Endothelial cell of umbilical vein (primary cell): Measurements from ENCODE around the gene ABHD11. TPM values are rescaled to one million over a fixed set of nuclear protein-coding genes. Genes with fewer than 3 reads are reported as not detected.

Experiments used
- BruUV-seq: library from RNA; stranded (reverse); fragments of 400-500 nt; replicated peaks from 2 replicates; lab custom pipeline; 2021; lab: Mats Ljungman, UMichigan
- CTCF ChIA-PET: fragments of 300-600, 350-600 bp; sonication (Branson Sonifier 250); formaldehyde crosslinking; loops from one replicate; lab custom pipeline; 2021; ENCODE audit warnings: antibody characterized with exemption, inconsistent platforms; lab: Charles Lee
- POLR2A ChIA-PET: fragments of 300-600, 350-600 bp; sonication (Branson Sonifier 250); formaldehyde crosslinking; loops from one replicate; lab custom pipeline; 2021; ENCODE audit warnings: antibody characterized with exemption, inconsistent platforms; lab: Charles Lee
- DNase-seq: peaks from one replicate; pipeline ENCODE4 v3.0.0-alpha.2; 2011; ENCODE audit warnings: low read depth, low spot score
- FAIRE-seq: peaks from 2 replicates; lab custom pipeline; 2011; peaks lifted over from hg19 to GRCh38; lab: Jason Lieb, UNC
- H2AFZ ChIP-seq: 2 replicates; pipeline ENCODE4 v1.6.0; 2012; ENCODE audit warnings: low read depth, low read length, control low read depth, inconsistent platforms
- H3K27ac ChIP-seq: 2 replicates; pipeline ENCODE4 v1.5.1; 2011; ENCODE audit warnings: low read depth, mild to moderate bottlenecking, control low read depth, low read length, moderate library complexity; ENCODE audit not compliant: insufficient read depth
- H3K27me3 ChIP-seq, 2 experiments: 2 replicates each; pipeline versions ENCODE4 v1.6.0 to v1.6.1; 2011; ENCODE audit warnings: low read length in 2 of 2, mixed read lengths in 1 of 2; ENCODE audit not compliant: control insufficient read depth in 2 of 2, insufficient read depth in 2 of 2
- H3K36me3 ChIP-seq, 2 experiments: 2 replicates in 1 of 2; 3 replicates in 1 of 2; pipeline ENCODE4 v1.5.1; 2011; ENCODE audit warnings: low read length in 2 of 2, mild to moderate bottlenecking in 1 of 2, moderate library complexity in 1 of 2; ENCODE audit not compliant: control insufficient read depth in 2 of 2, insufficient read depth in 2 of 2; ENCODE audit errors: extremely low read depth in 1 of 2
- H3K4me1 ChIP-seq: 3 replicates; pipeline ENCODE4 v1.5.1; 2011; ENCODE audit warnings: mild to moderate bottlenecking, low read length; ENCODE audit not compliant: control insufficient read depth, insufficient read depth; ENCODE audit errors: extremely low read depth
- H3K4me2 ChIP-seq: 2 replicates; pipeline ENCODE4 v1.6.1; 2011; ENCODE audit warnings: low read length, control low read depth, mixed read lengths; ENCODE audit not compliant: insufficient read depth
- H3K4me3 ChIP-seq, 3 experiments: fragments of 200-600 bp in 1 of 3; sonication (generic), shearing (Covaris generic) in 1 of 3; replicated peaks in 1 of 3; 2 replicates each; pipeline ENCODE4 v1.5.1; 2011 to 2016; ENCODE audit warnings: control low read depth in 3 of 3, low read length in 3 of 3, mild to moderate bottlenecking in 2 of 3, inconsistent platforms in 1 of 3, low read depth in 1 of 3, moderate library complexity in 1 of 3; ENCODE audit not compliant: insufficient read depth in 1 of 3
- H3K79me2 ChIP-seq: 2 replicates; pipeline ENCODE4 v1.6.0; 2012; ENCODE audit warnings: low read length, inconsistent platforms; ENCODE audit not compliant: control insufficient read depth, insufficient read depth
- H3K9ac ChIP-seq: replicated peaks from 2 replicates; pipeline ENCODE3; 2011; ENCODE audit warnings: low read length, control low read depth; ENCODE audit not compliant: insufficient read depth; ENCODE audit errors: extremely low read depth
- H3K9me1 ChIP-seq: replicated peaks from 3 replicates; pipeline ENCODE4 v1.6.0; 2011; ENCODE audit warnings: mild to moderate bottlenecking, low read length; ENCODE audit not compliant: control insufficient read depth, insufficient read depth; ENCODE audit errors: extremely low read depth
- H3K9me3 ChIP-seq: replicated peaks from 2 replicates; pipeline ENCODE4 v1.5.1; 2012; ENCODE audit warnings: low read length, inconsistent platforms; ENCODE audit not compliant: control insufficient read depth, insufficient read depth
- H4K20me1 ChIP-seq: replicated peaks from 2 replicates; pipeline ENCODE3; 2011; ENCODE audit warnings: mild to moderate bottlenecking, low read length; ENCODE audit not compliant: control insufficient read depth, insufficient read depth; ENCODE audit errors: extremely low read depth
- EZH2 ChIP-seq: IDR thresholded peaks from 2 replicates; pipeline ENCODE4 v1.6.1; 2012; ENCODE audit warnings: borderline replicate concordance, low read depth, mild to moderate bottlenecking, moderate library complexity, low read length, inconsistent platforms; ENCODE audit not compliant: severe bottlenecking
- FOS ChIP-seq: IDR thresholded peaks from 2 replicates; pipeline ENCODE4 v1.6.1; 2011; ENCODE audit warnings: mild to moderate bottlenecking, low read length, moderate library complexity, borderline replicate concordance; ENCODE audit not compliant: insufficient read depth
- GATA2 ChIP-seq: IDR thresholded peaks from 2 replicates; pipeline ENCODE4 v1.7.0; 2011; ENCODE audit warnings: low read depth, mild to moderate bottlenecking, moderate library complexity, mixed read lengths, low read length; ENCODE audit not compliant: insufficient read length, insufficient read depth
- JUN ChIP-seq: IDR thresholded peaks from 2 replicates; pipeline ENCODE4 v1.6.1; 2011; ENCODE audit warnings: borderline replicate concordance, low read depth; ENCODE audit not compliant: insufficient read length, insufficient read depth
- MYC ChIP-seq: IDR thresholded peaks from one replicate; pipeline ENCODE4 v1.6.1; 2011; ENCODE audit warnings: mild to moderate bottlenecking, low read depth, low read length
- POLR2A ChIP-seq: IDR thresholded peaks from 2 replicates; pipeline ENCODE4 v1.6.1; 2012; ENCODE audit warnings: low read depth, mild to moderate bottlenecking, control low read depth, low read length
- POLR2AphosphoS5 ChIP-seq: IDR thresholded peaks from 2 replicates; pipeline ENCODE4 v1.6.1; 2012; ENCODE audit warnings: low read depth, mild to moderate bottlenecking, control low read depth, low read length, moderate library complexity; ENCODE audit not compliant: insufficient read depth
- dilution Hi-C: fragments of 300-500 bp; cut with MboI; formaldehyde crosslinking; loops from one replicate; pipeline ENCODE4 v1.15.0; 2019; ENCODE audit warnings: low sequenced_read_pairs; ENCODE audit not compliant: extremely low pct_ligation_motif_present
- intact Hi-C: fragments of 100-400 bp; cut with micrococcal nuclease; formaldehyde crosslinking; loops from one replicate; pipeline ENCODE4 v1.10.0; 2022
- polyA plus RNA-seq, 4 experiments: library from polyadenylated mRNA; depleted of rRNA in 3 of 4; stranded (reverse) in 3 of 4; unstranded in 1 of 4; fragments of >200 nt; gene quantifications; 2 replicates each; pipeline versions ENCODE4 v1.2.1 to v1.2.3, GENCODE V29; 2011 to 2012; ENCODE audit warnings: missing spikeins in 1 of 4
- total RNA-seq: library from RNA; stranded (reverse); gene quantifications from 2 replicates; pipeline ENCODE4 v1.2.3, GENCODE V29; 2021
- TF ChIP-seq, protein P1 (sequence below), 2 donors: IDR thresholded peaks; 1 replicate in 1 of 2; 2 replicates in 1 of 2; pipeline ENCODE4 v1.5.1; 2011; ENCODE audit warnings: low read length in 2 of 2, mild to moderate bottlenecking in 2 of 2, moderate library complexity in 2 of 2, control low read depth in 1 of 2, inconsistent platforms in 1 of 2, low read depth in 1 of 2; ENCODE audit not compliant: insufficient read depth in 1 of 2; ENCODE audit errors: extremely low read depth in 1 of 2
- TF ChIP-seq, protein P2 (sequence below): IDR thresholded peaks from 2 replicates; pipeline ENCODE4 v1.6.1; 2011; ENCODE audit not compliant: insufficient read depth, insufficient read length

ABHD11 gene
- total and polyA plus RNA-seq, 2 donors (not counting 3 experiments of a cell fraction or from before 2014, with no cell fraction given): 13.3 to 18.4 TPM

DNA sequence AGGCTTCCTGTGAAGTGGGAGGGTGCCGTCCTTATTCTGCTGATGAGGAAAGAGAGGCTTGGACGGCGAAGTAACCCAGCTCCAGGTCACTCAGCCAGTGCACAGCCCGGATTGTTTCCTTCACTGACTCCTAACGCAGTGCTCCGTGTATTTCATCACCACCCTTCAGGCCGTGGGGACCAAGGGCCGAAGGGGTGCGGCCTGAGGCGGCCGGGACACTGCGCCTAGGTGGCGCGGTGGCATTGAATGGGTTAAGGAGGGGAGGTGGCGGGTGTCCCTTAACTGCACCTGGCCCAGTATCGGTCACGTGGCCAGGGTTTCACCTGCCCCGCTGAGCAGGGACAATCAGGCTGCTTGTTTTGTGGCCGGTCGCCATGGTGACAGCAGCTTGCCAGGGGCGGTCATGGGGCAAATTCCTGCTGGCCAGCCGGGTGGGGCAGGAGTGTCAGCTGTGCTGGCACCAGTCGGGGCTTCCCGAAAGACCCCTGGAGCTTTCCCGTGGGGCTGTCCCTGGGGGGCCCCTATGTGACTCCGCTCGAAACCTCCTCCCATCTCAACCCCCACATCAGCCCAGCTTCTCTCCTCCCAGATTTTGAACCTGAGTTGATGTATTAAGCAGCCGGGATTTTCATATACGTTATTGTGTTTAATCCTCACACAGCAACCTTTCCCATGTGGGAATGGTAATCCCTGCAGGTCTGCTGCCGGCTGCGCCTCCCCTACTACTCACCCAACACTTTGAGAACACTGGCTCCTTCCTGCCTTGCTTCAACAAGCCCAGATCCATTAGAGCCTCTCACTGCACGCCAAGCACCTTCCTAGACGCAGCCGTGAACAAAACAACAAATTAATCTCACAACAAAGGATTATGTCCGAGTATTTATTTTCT lies 4.4 kb upstream of the ABHD11 start:
- DNase-seq: no peak
- H3K9ac ChIP-seq: no peak overlapping the region
- intact Hi-C loops: no loop called here

More for the DNA sequence above, 4.4 kb upstream of the ABHD11 start:
- no peak for FAIRE-seq
- dilution Hi-C loops: no loop called here
- Histone ChIP-seq H3K9me3 (no peaks in the 10 kb centered on the region), H3K27me3 (no peaks in the 10 kb centered on the region), H3K36me3 (no peaks in the 10 kb centered on the region), H2AFZ (no peak overlapping the region), H3K4me1 (peaks cover 6% of the 10 kb centered on the region), H4K20me1 (no peaks in the 10 kb centered on the region), H3K9me1 (no peaks in the 10 kb centered on the region), H3K4me3 (no peak overlapping the region), H3K79me2 (no peaks in the 10 kb centered on the region), H3K27ac (no peak overlapping the region), H3K4me2 (no peak overlapping the region)
- BruUV-seq: no TSS peak
- POLR2A ChIA-PET: no interaction called here
- CTCF ChIA-PET: interaction anchor here (1.0 kb wide), 1 partner anchor 9 kb away, joined by 3 read pairs; no protein-coding TSS in a partner anchor
- no peak for TF ChIP-seq JUN
- TF ChIP-seq FOS: no peak
- no peak for TF ChIP-seq EZH2
- TF ChIP-seq MYC: no peak
- TF ChIP-seq, protein P1, sequence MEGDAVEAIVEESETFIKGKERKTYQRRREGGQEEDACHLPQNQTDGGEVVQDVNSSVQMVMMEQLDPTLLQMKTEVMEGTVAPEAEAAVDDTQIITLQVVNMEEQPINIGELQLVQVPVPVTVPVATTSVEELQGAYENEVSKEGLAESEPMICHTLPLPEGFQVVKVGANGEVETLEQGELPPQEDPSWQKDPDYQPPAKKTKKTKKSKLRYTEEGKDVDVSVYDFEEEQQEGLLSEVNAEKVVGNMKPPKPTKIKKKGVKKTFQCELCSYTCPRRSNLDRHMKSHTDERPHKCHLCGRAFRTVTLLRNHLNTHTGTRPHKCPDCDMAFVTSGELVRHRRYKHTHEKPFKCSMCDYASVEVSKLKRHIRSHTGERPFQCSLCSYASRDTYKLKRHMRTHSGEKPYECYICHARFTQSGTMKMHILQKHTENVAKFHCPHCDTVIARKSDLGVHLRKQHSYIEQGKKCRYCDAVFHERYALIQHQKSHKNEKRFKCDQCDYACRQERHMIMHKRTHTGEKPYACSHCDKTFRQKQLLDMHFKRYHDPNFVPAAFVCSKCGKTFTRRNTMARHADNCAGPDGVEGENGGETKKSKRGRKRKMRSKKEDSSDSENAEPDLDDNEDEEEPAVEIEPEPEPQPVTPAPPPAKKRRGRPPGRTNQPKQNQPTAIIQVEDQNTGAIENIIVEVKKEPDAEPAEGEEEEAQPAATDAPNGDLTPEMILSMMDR (IDR thresholded peaks at IDR 0.05; ENCODE audit: extremely low read depth in 1 of 2, insufficient read depth in 1 of 2, low read depth in 1 of 2, low read length in 2 of 2): no peak
- TF ChIP-seq GATA2: no peak
- no peak for TF ChIP-seq POLR2AphosphoS5
- TF ChIP-seq POLR2A: no peak
- TF ChIP-seq, protein P2, sequence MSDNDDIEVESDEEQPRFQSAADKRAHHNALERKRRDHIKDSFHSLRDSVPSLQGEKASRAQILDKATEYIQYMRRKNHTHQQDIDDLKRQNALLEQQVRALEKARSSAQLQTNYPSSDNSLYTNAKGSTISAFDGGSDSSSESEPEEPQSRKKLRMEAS: no peak
